Measurements from ENCODE around the gene PDCD7.

Gene PDCD7

GRCh38 chr15:65071381-65071811 is 62.2 kb downstream of the PDCD7 start:
- DNase-seq, result no peak

- DNase-seq, result no peak
These were observed 63.6 kb downstream of the PDCD7 start for GRCh38 chr15:65069779-65070546.

- peak in 1 of 4 experiments; percentile 29 for DNase-seq
These were observed 64.4 kb downstream of the PDCD7 start for GRCh38 chr15:65069179-65069578.

- no peak for DNase-seq
These were observed 65.2 kb downstream of the PDCD7 start for GRCh38 chr15:65068403-65068788.

GRCh38 chr15:65067645-65068402 is 65.8 kb downstream of the PDCD7 start, which contains the start of gene RASL12:
Gene RASL12, minus strand, starts transcription at chr15:65067991. Its CDS starts 156 bp downstream, at chr15:65067835.
- DNase-seq, result peak in 1 of 4 experiments; percentile 15

All from suppressor macrophage (primary cell).